ENCODE data around the gene ITPR1. TPM values are rescaled to one million over a fixed set of nuclear protein-coding genes. Genes with fewer than 3 reads are reported as not detected.

ITPR1 gene
- 10 to 100 TPM; 10.7 to 80.2 (median 20.7) TPM for total RNA-seq
- long read RNA-seq, donor 1, full-length matches to known transcripts = 10 of 25 reads
- long read RNA-seq, donor 1, partial matches to known transcripts = 12 of 25 reads
- long read RNA-seq, donor 1, other reads (novel, unspliced or antisense) = 3 of 25 reads
- long read RNA-seq, donor 2 = 0 reads

DNA sequence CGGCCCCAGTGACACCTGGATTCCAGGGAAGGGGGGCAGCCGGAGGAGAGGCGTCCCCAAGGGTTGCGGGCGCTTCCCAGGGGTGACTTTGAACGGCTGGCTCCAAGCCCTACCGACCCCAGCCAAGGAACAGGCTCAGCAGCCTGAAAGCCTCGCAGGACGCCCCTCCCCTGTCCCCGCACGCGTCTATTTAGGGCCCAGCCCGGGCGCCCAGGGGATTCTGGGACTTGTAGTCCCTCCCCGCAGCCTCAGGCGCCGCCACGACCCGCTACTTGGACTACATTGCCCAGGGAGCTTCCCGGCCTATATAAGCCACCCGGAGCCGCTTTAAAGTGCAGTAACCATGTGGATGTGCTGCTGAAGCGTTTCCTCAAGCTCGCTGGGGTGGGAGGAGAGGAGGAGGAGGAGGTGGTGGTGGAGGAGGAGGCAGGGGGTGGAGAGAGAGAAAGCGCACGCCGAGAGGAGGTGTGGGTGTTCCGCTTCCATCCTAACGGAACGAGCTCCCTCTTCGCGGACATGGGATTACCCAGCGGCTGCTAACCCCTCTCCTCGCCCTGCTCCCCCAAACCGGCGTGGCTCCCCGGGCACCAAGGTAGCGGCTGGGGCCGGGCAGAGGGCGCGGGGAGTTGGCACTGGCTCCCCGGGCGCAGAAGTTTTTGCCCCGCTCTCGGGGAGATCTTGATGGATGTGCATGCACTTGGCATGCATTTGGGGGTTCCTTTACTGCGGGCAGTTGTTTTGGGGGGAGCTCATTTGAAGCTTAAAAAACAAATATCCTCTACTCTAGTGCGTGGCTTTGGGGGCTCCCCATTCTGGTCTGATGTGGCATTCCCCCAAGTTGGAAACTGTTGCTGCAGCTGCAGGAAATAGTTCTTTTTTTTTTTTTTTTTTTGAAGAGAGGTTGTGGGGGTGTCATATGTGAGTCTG lies at the start of gene ITPR1:
ITPR1 (plus strand) TSS at position 335 of the 927 bp plus-strand sequence. CDS start 23,144 bp downstream, outside the sequence.
- Histone ChIP-seq H3K4me3 (peak within 1 kb of the TSS; percentile 45), H3K9me3 (no peaks in the 10 kb centered on the region), H3K36me3 (ENCODE audit: low read depth) (no peaks in the 10 kb centered on the region), H3K4me1 (ENCODE audit: low read depth) (peaks cover 3% of the 10 kb centered on the region)
- DNase-seq (peak; percentile 97 to 99 (median 98)), ATAC-seq (peak; percentile 98)
- no peak for TF ChIP-seq CTCF (IDR thresholded peaks at IDR 0.05)
- intact Hi-C loops (cut with DNase I, micrococcal nuclease) = no loop called here

- Histone ChIP-seq H3K4me1 (ENCODE audit: low read depth) (no peaks in the 10 kb centered on the region), H3K36me3 (ENCODE audit: low read depth) (no peaks in the 10 kb centered on the region), H3K9me3 (no peaks in the 10 kb centered on the region), H3K4me3 (no peak overlapping the region)
- DNase-seq = no peak
- TF ChIP-seq CTCF (IDR thresholded peaks at IDR 0.05) = no peak
- ATAC-seq = no peak
- intact Hi-C loops (cut with DNase I, micrococcal nuclease) = no loop called here
Measured at GRCh38 chr3:4447295-4447999, 45.7 kb upstream of the ITPR1 start.

GRCh38 chr3:4448187-4448586 lies 45.0 kb upstream of the ITPR1 start:
- no peak for DNase-seq
- H3K4me3 ChIP-seq = no peak overlapping the region
- intact Hi-C loops (cut with DNase I, micrococcal nuclease) = no loop called here
- H3K36me3 ChIP-seq (ENCODE audit: low read depth) = no peaks in the 10 kb centered on the region
- ATAC-seq = no peak
- H3K4me1 ChIP-seq (ENCODE audit: low read depth) = no peaks in the 10 kb centered on the region
- no peak for TF ChIP-seq CTCF (IDR thresholded peaks at IDR 0.05)
- no peaks in the 10 kb centered on the region for H3K9me3 ChIP-seq

- DNase-seq = no peak
- H3K36me3 ChIP-seq (ENCODE audit: low read depth) = no peaks in the 10 kb centered on the region
Measured at GRCh38 chr3:4449043-4449805, 43.9 kb upstream of the ITPR1 start.

More at GRCh38 chr3:4449043-4449805, 43.9 kb upstream of the ITPR1 start:
- TF ChIP-seq CTCF (IDR thresholded peaks at IDR 0.05) = no peak
- intact Hi-C loops (cut with DNase I, micrococcal nuclease) = no loop called here
- H3K9me3 ChIP-seq = no peaks in the 10 kb centered on the region
- H3K4me1 ChIP-seq (ENCODE audit: low read depth) = no peaks in the 10 kb centered on the region
- no peak overlapping the region for H3K4me3 ChIP-seq
- ATAC-seq = no peak
